OCI-LY7 (cell line): ENCODE measurements around the gene LONP2. TPM values are rescaled to one million over a fixed set of nuclear protein-coding genes. Genes with fewer than 3 reads are reported as not detected.

Source experiments
- BruUV-seq: library from RNA; stranded (reverse); fragments of 400-500 nt; replicated peaks from 2 replicates; lab custom pipeline; 2021; lab: Mats Ljungman, UMichigan
- CTCF ChIA-PET: fragments of 300-600 bp; sonication (Branson Sonifier 250); formaldehyde crosslinking; loops from one replicate; lab custom pipeline; 2022; ENCODE audit warnings: antibody characterized with exemption; ENCODE audit not compliant: unreplicated experiment; lab: Charles Lee
- POLR2A ChIA-PET: fragments of 300-600 bp; sonication (Branson Sonifier 250); formaldehyde crosslinking; loops from one replicate; lab custom pipeline; 2022; ENCODE audit warnings: antibody characterized with exemption; lab: Charles Lee
- DNase-seq: peaks from one replicate; pipeline ENCODE4 v3.0.0-alpha.2; 2015; ENCODE audit warnings: low spot score
- H2AFZ ChIP-seq: fragments of 200-600 bp; sonication (generic), shearing (Covaris generic); 2 replicates; pipeline ENCODE4 v1.6.1; 2014; ENCODE audit warnings: mild to moderate bottlenecking, antibody characterized with exemption, low read length, moderate library complexity
- H3K27ac ChIP-seq: fragments of 200-600 bp; sonication (generic); 2 replicates; pipeline ENCODE4 v1.5.1; 2014; ENCODE audit warnings: mixed run types, low read depth, mild to moderate bottlenecking, moderate library complexity, low read length, inconsistent platforms; ENCODE audit not compliant: poor library complexity, severe bottlenecking
- H3K36me3 ChIP-seq: fragments of 200-600 bp; sonication (generic); 2 replicates; pipeline ENCODE4 v1.6.1; 2014; ENCODE audit warnings: mild to moderate bottlenecking, antibody characterized with exemption, low read length, moderate library complexity, mixed read lengths; ENCODE audit not compliant: insufficient read depth
- H3K4me1 ChIP-seq: fragments of 200-600 bp; sonication (generic); 2 replicates; pipeline ENCODE4 v1.5.1; 2014; ENCODE audit warnings: mild to moderate bottlenecking, low read length; ENCODE audit not compliant: insufficient read depth, poor library complexity, severe bottlenecking
- H3K4me2 ChIP-seq: fragments of 200-600 bp; sonication (generic); 2 replicates; pipeline ENCODE4 v1.6.1; 2014; ENCODE audit warnings: mild to moderate bottlenecking, low read length
- H3K4me3 ChIP-seq: fragments of 200-600 bp; sonication (generic); 2 replicates; pipeline ENCODE4 v1.5.1; 2014; ENCODE audit warnings: mild to moderate bottlenecking, low read depth, low read length; ENCODE audit not compliant: poor library complexity, severe bottlenecking
- H3K79me2 ChIP-seq: fragments of 200-600 bp; sonication (generic); 2 replicates; pipeline ENCODE4 v1.6.1; 2016; ENCODE audit warnings: low read depth, mild to moderate bottlenecking, low read length, moderate library complexity, mixed read lengths; ENCODE audit not compliant: insufficient read depth
- H3K9me2 ChIP-seq: fragments of 200-600 bp; sonication (generic); 2 replicates; pipeline ENCODE4 v1.6.1; 2016; ENCODE audit warnings: mild to moderate bottlenecking, low read length, mixed read lengths; ENCODE audit not compliant: insufficient read depth
- H3K9me3 ChIP-seq: fragments of 200-600 bp; sonication (generic); 2 replicates; pipeline ENCODE4 v1.6.1; 2014; ENCODE audit warnings: mild to moderate bottlenecking, mixed run types, low read length, mixed read lengths
- H4K20me1 ChIP-seq: fragments of 200-600 bp; sonication (generic); 2 replicates; pipeline ENCODE4 v1.6.1; 2014; ENCODE audit warnings: mild to moderate bottlenecking, antibody characterized with exemption, low read length, moderate library complexity, mixed read lengths; ENCODE audit not compliant: insufficient read depth
- EZH2phosphoT487 ChIP-seq: fragments of 200-600 bp; sonication (generic); IDR thresholded peaks from 2 replicates; pipeline ENCODE4 v1.6.1; 2018; ENCODE audit warnings: low read depth, borderline replicate concordance, mild to moderate bottlenecking, mixed run types, antibody characterized with exemption, low read length, moderate library complexity, mixed read lengths
- intact Hi-C: fragments of 100-400 bp; cut with micrococcal nuclease; formaldehyde crosslinking; loops from one replicate; pipeline ENCODE4 v1.10.0; 2022; ENCODE audit not compliant: unreplicated experiment
- total RNA-seq, 2 experiments: library from RNA; depleted of rRNA in 1 of 2; stranded (reverse); fragments of >200 nt in 1 of 2; shearing (Covaris generic) in 1 of 2; gene quantifications; 2 replicates each; pipeline ENCODE4 v1.2.3, GENCODE V29; 2014 to 2022
- TF ChIP-seq, protein P1 (sequence below): fragments of 200-600 bp; sonication (generic); conservative IDR thresholded peaks from 2 replicates; pipeline ENCODE4 v1.5.1; 2014; ENCODE audit warnings: mild to moderate bottlenecking, antibody characterized with exemption, low read length, moderate library complexity, mixed read lengths

Gene LONP2
- total RNA-seq, 2 experiments from 2014 or later: 13.0 to 23.3 TPM

DNA sequence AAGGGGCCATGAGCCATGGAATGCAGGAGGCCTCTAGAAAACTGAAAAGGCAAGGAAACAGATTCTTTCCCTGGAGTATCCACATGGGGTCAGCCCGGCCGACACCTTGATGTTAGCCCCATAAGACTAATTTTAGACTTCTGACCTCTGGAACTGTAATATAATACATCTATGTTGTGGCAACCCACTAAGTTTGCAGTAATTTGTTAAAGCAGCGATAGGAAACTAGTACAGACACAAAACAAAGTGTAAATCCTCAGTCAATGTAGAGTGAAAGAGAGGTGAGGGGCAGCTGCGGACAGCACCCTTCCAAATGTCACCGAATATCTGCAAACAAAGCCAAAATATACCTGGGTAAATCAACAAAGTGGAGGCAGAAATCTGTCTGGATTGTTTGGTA is 148.3 kb downstream of the LONP2 start:
- no peak for DNase-seq
- Histone ChIP-seq H3K4me2 (no peak overlapping the region), H3K27ac (no peak overlapping the region), H3K79me2 (no peaks in the 10 kb centered on the region), H3K9me3 (no peaks in the 10 kb centered on the region), H3K4me3 (no peak overlapping the region), H3K4me1 (no peaks in the 10 kb centered on the region), H3K36me3 (no peaks in the 10 kb centered on the region), H3K9me2 (no peaks in the 10 kb centered on the region), H2AFZ (no peak overlapping the region), H4K20me1 (no peaks in the 10 kb centered on the region)
- TF ChIP-seq EZH2phosphoT487: no peak
- TF ChIP-seq, protein P1, sequence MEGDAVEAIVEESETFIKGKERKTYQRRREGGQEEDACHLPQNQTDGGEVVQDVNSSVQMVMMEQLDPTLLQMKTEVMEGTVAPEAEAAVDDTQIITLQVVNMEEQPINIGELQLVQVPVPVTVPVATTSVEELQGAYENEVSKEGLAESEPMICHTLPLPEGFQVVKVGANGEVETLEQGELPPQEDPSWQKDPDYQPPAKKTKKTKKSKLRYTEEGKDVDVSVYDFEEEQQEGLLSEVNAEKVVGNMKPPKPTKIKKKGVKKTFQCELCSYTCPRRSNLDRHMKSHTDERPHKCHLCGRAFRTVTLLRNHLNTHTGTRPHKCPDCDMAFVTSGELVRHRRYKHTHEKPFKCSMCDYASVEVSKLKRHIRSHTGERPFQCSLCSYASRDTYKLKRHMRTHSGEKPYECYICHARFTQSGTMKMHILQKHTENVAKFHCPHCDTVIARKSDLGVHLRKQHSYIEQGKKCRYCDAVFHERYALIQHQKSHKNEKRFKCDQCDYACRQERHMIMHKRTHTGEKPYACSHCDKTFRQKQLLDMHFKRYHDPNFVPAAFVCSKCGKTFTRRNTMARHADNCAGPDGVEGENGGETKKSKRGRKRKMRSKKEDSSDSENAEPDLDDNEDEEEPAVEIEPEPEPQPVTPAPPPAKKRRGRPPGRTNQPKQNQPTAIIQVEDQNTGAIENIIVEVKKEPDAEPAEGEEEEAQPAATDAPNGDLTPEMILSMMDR: no peak
- ChIA-PET POLR2A (no interaction called here), CTCF (no interaction called here)
- intact Hi-C loops: no loop called here
- no TSS peak for BruUV-seq

DNA sequence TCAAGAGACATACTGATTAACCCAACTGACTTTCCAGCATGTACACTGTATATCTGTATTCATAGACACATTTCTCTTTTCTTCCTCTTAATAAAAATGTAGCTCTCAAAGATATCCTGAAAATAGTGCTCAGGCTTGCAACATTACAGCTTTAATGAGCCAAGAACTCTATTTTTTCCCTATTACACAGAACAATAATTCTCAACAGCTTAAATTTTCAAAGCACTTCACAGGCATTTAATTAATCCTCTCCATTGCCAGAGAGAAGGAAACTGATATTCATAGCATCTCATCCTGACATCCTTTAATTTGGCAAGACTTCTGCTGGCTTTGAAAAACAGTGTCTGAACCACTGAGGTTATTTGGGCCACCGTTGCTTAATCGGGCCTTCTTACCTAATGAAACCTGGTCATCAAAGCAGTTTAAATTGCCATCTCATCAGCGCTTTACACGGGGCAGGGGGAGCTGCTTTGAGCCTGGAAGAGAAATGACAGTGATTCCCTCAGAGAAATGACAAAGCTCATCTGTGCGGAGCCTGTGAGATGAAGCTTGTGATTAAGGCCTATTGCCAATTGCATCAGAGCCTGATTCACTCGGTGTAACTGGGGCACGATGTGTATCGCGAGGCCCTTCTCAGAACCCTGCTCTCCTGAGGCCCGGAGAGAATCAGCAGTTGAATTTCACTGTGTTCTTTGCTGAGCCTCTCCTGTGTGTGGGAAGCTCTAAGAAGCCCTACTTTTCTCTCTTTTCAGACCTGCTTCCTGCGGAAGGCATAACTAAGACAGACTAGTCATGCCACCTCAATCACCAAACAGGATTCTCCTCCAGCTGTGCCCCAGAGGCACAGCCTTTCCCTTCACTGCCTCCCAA is 149.6 kb downstream of the LONP2 start:
- no peak for TF ChIP-seq EZH2phosphoT487
- TF ChIP-seq, protein P1: no peak
- H3K79me2 ChIP-seq: no peaks in the 10 kb centered on the region
- no TSS peak for BruUV-seq
- H3K4me2 ChIP-seq: no peak overlapping the region
- no peak for DNase-seq
- POLR2A ChIA-PET: interaction anchor here (0.7 kb wide), 2 partner anchors 9 to 27 kb away, joined by 3 read pairs; no protein-coding TSS in a partner anchor
- H3K9me3 ChIP-seq: no peaks in the 10 kb centered on the region
- intact Hi-C loops: no loop called here
- no peaks in the 10 kb centered on the region for H3K36me3 ChIP-seq
- H2AFZ ChIP-seq: no peak overlapping the region
- CTCF ChIA-PET: no interaction called here
- no peak overlapping the region for H3K4me3 ChIP-seq
- no peaks in the 10 kb centered on the region for H3K9me2 ChIP-seq
- no peaks in the 10 kb centered on the region for H4K20me1 ChIP-seq
- H3K27ac ChIP-seq: no peak overlapping the region
- no peaks in the 10 kb centered on the region for H3K4me1 ChIP-seq

DNA sequence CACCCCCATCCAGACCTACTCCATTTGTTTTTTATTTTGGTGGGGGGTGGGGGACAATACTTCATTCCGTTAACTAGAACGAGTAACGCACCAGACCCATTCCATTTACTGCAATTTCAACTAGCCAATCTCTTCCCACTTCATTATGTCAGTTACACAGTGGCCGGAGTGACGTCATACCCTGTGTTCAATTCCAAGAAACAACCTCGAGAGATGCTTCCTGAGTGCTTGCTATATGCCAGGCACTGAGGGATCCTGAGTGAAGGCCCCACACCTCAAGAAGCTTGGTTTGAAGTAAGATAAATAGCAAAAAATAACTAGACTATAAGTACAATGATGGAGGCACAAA is 150.2 kb downstream of the LONP2 start:
- ChIA-PET CTCF (interaction anchor here (0.8 kb wide), 1 partner anchor 74 kb away, joined by 3 read pairs; no protein-coding TSS in a partner anchor), POLR2A (interaction anchor here (0.7 to 0.8 kb wide), 3 partner anchors 8 to 28 kb away, joined by 3 read pairs; no protein-coding TSS in a partner anchor)
- intact Hi-C loops: no loop called here
- no TSS peak for BruUV-seq
- Histone ChIP-seq H2AFZ (no peak overlapping the region), H3K4me1 (no peaks in the 10 kb centered on the region), H3K9me2 (no peaks in the 10 kb centered on the region), H4K20me1 (no peaks in the 10 kb centered on the region), H3K4me3 (no peak overlapping the region), H3K79me2 (no peaks in the 10 kb centered on the region), H3K4me2 (no peak overlapping the region), H3K27ac (no peak overlapping the region), H3K9me3 (no peaks in the 10 kb centered on the region), H3K36me3 (no peaks in the 10 kb centered on the region)
- no peak for TF ChIP-seq EZH2phosphoT487
- TF ChIP-seq, protein P1: no peak
- no peak for DNase-seq
